MM.1S (cell line): ENCODE results near the gene SLC25A28.

Source experiments
- EZH2 ChIP-seq: fragments of 300-600 bp; sonication (generic); optimal IDR thresholded peaks from 2 replicates; pipeline ENCODE3; 2017; ENCODE audit warnings: low read depth, mild to moderate bottlenecking, antibody characterized with exemption, low read length, mixed read lengths
- EZH2phosphoT487 ChIP-seq: fragments of 300-600 bp; sonication (generic); IDR thresholded peaks from 2 replicates; pipeline ENCODE4 v1.6.1; 2018; ENCODE audit warnings: antibody characterized with exemption, low read length
- TF ChIP-seq, protein P1 (sequence below): fragments of 300-600 bp; sonication (generic); IDR thresholded peaks from 2 replicates; pipeline ENCODE4 v1.5.1; 2016; ENCODE audit warnings: antibody characterized with exemption, low read length, mixed read lengths

DNA sequence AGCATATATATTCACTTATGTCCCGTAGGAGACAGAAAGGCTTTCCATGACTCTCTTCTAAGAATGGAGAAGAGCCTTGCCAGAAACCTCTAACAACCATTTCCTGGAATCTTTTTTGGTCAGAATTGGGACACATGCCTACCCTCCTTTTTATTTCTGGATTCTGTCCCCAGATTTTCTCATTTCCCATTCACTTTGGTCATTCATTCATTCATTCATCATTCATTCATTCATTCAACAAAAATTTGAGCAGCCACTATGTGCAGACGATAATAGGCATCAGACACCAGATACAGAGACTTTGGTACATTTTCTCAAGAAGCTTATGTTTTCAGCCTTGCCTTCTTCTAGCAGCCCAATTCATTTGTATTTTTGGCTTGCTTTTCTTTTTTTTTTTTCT is 45.1 kb upstream of the SLC25A28 start:
- TF ChIP-seq, protein P1, sequence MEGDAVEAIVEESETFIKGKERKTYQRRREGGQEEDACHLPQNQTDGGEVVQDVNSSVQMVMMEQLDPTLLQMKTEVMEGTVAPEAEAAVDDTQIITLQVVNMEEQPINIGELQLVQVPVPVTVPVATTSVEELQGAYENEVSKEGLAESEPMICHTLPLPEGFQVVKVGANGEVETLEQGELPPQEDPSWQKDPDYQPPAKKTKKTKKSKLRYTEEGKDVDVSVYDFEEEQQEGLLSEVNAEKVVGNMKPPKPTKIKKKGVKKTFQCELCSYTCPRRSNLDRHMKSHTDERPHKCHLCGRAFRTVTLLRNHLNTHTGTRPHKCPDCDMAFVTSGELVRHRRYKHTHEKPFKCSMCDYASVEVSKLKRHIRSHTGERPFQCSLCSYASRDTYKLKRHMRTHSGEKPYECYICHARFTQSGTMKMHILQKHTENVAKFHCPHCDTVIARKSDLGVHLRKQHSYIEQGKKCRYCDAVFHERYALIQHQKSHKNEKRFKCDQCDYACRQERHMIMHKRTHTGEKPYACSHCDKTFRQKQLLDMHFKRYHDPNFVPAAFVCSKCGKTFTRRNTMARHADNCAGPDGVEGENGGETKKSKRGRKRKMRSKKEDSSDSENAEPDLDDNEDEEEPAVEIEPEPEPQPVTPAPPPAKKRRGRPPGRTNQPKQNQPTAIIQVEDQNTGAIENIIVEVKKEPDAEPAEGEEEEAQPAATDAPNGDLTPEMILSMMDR, result no peak
- TF ChIP-seq EZH2 (no peak), EZH2phosphoT487 (no peak)
